Spleen (tissue), 7 donors: ENCODE results near the gene SPA17.

Source experiments
- CTCF ChIP-seq, 11 experiments: fragments of 200-600 bp in 7 of 11; fragments of 450-650 bp in 4 of 11; sonication (generic) in 4 of 11; IDR thresholded peaks in 8 of 11; conservative IDR thresholded peaks in 3 of 11; 1 replicate in 7 of 11; 2 replicates in 4 of 11; pipeline versions ENCODE4 v1.4.0 to v1.8.0; 2016 to 2021; ENCODE audit warnings: antibody characterized with exemption in 11 of 11, inconsistent platforms in 4 of 11, mild to moderate bottlenecking in 1 of 11
- POLR2A ChIP-seq, 3 donors: fragments of 450-650 bp; IDR thresholded peaks; one replicate each; pipeline ENCODE4 v1.5.1; 2017; ENCODE audit warnings: antibody characterized with exemption in 3 of 3, mild to moderate bottlenecking in 1 of 3
- POLR2AphosphoS5 ChIP-seq, 3 donors: sonication (generic); formaldehyde crosslinking; IDR thresholded peaks; one replicate each; pipeline ENCODE4 v1.5.1; 2017; ENCODE audit warnings: antibody characterized with exemption in 3 of 3
- donor health status: DM: no; HTN: no; CAD: no; lungs with moderate emphysema.
- donor health status: DM: no; HTN: no; CAD: no.
- donor health status: DM: no; HTN: no; CAD: no.

- TF ChIP-seq CTCF (IDR thresholded peaks at IDR 0.05 in 8 of 11, conservative IDR thresholded peaks at IDR 0.05 in 3 of 11) (no peak), POLR2A (IDR thresholded peaks at IDR 0.05) (no peak), POLR2AphosphoS5 (IDR thresholded peaks at IDR 0.05) (no peak)
Observed at GRCh38 chr11:124674168-124674517, 439 bp downstream of the SPA17 start.
